Upper lobe of left lung (tissue), 6 donors: Measurements from ENCODE around the gene AGBL4. TPM values are rescaled to one million over a fixed set of nuclear protein-coding genes. Genes with fewer than 3 reads are reported as not detected.
"Not testable (repeated sequence)": the region's sequence is repeated elsewhere in the genome, so short reads cannot be mapped to it uniquely, and the experiment has no call there.

ENCODE experiments used
- ATAC-seq, 2 donors: fragments of 200-7000 bp; cut with Tn5 transposase; one replicate each; pipeline ENCODE4 v1.9.1; 2022; ENCODE audit warnings: mild to moderate bottlenecking in 2 of 2, moderate library complexity in 2 of 2; ENCODE audit not compliant: low FRiP score in 2 of 2
- DNase-seq, 2 donors: peaks; one replicate each; pipeline ENCODE4 v3.0.0-alpha.2; 2019 to 2020
- H3K27ac ChIP-seq, 4 donors: fragments of 200-600 bp; sonication (generic); one replicate each; pipeline ENCODE4 v1.5.1; 2016 to 2019
- H3K27me3 ChIP-seq, 4 donors: fragments of 200-600 bp; sonication (generic); one replicate each; pipeline ENCODE4 v1.5.1; 2017 to 2019
- H3K36me3 ChIP-seq, 4 donors: fragments of 200-600 bp; sonication (generic); one replicate each; pipeline ENCODE4 v1.5.1; 2016 to 2019
- H3K4me1 ChIP-seq, 4 donors: fragments of 200-600 bp; sonication (generic); one replicate each; pipeline ENCODE4 v1.5.1; 2018 to 2019
- H3K4me3 ChIP-seq, 4 donors: fragments of 200-600 bp; sonication (generic); one replicate each; pipeline ENCODE4 v1.5.1; 2017 to 2019; ENCODE audit warnings: mild to moderate bottlenecking in 2 of 4, moderate library complexity in 1 of 4
- H3K9me3 ChIP-seq, 4 donors: fragments of 200-600 bp; sonication (generic); one replicate each; pipeline ENCODE4 v1.5.1; 2018 to 2019
- CTCF ChIP-seq, 6 experiments: fragments of 450-650 bp in 4 of 6; fragments of 200-600 bp in 2 of 6; sonication (generic) in 2 of 6; IDR thresholded peaks; one replicate each; pipeline ENCODE4 v1.5.1; 2016 to 2019; ENCODE audit warnings: antibody characterized with exemption in 6 of 6
- EP300 ChIP-seq, 4 donors: sonication (generic); formaldehyde crosslinking; IDR thresholded peaks; one replicate each; pipeline ENCODE4 v1.5.1; 2017; ENCODE audit warnings: antibody characterized with exemption in 4 of 4, control low read depth in 2 of 4
- POLR2A ChIP-seq, 4 donors: fragments of 450-650 bp; IDR thresholded peaks; one replicate each; pipeline ENCODE4 v1.5.1; 2016 to 2017; ENCODE audit warnings: antibody characterized with exemption in 4 of 4, mild to moderate bottlenecking in 2 of 4
- POLR2AphosphoS5 ChIP-seq, 2 donors: sonication (generic); formaldehyde crosslinking; IDR thresholded peaks; one replicate each; pipeline ENCODE4 v1.5.1; 2017; ENCODE audit warnings: antibody characterized with exemption in 2 of 2
- WGBS, 2 donors: methylation state at CpG; one replicate each; pipeline ENCODE4 v1.1.5; 2017 to 2018; 5-methylcytosine and 5-hydroxymethylcytosine counted together
- total RNA-seq, 6 donors: library from RNA; depleted of rRNA in 4 of 6; stranded (reverse); fragments of >200 nt in 4 of 6; gene quantifications; one replicate each; pipeline versions ENCODE4 v1.1.0 to v1.2.1, GENCODE V29; 2016 to 2021
- donor health status: DM: no; HTN: no; CAD: no; lungs with moderate emphysema.
- donor health status: DM: no; HTN: yes; CAD: no; lungs with severe emphysema.

Gene AGBL4
- total RNA-seq, 6 donors from 2014 or later: 0.57 to 10.5 (median 1.5) TPM

GRCh38 chr1:49824261-49824660 is 199.5 kb downstream of the AGBL4 start:
- H3K36me3 ChIP-seq: no peaks in the 10 kb centered on the region
- no peak for TF ChIP-seq POLR2A (IDR thresholded peaks at IDR 0.05)
- H3K9me3 ChIP-seq: no peaks in the 10 kb centered on the region
- DNase-seq (no peak), ATAC-seq (no peak)
- H3K27ac ChIP-seq: no peak overlapping the region
- 0 to 57% methylated on average over 1 of the region's 1 CpG for WGBS, 2 donors
- no peaks in the 10 kb centered on the region for H3K27me3 ChIP-seq
- no peaks in the 10 kb centered on the region for H3K4me1 ChIP-seq
- H3K4me3 ChIP-seq: no peak overlapping the region

- Histone ChIP-seq H3K4me1 (no peaks in the 10 kb centered on the region), H3K9me3 (no peaks in the 10 kb centered on the region), H3K4me3 (no peak overlapping the region), H3K36me3 (no peaks in the 10 kb centered on the region), H3K27me3 (no peaks in the 10 kb centered on the region), H3K27ac (no peak overlapping the region)
- 76 to 78% methylated on average over 2 of the region's 2 CpGs for WGBS, 2 donors
- TF ChIP-seq POLR2A (IDR thresholded peaks at IDR 0.05) (no peak), CTCF (IDR thresholded peaks at IDR 0.05) (no peak), POLR2AphosphoS5 (IDR thresholded peaks at IDR 0.05) (no peak), EP300 (IDR thresholded peaks at IDR 0.05) (no peak)
- DNase-seq (no peak), ATAC-seq (no peak)
These were observed 206.1 kb downstream of the AGBL4 start for GRCh38 chr1:49817681-49818080.

- H3K27ac ChIP-seq, H3K36me3 ChIP-seq, H3K9me3 ChIP-seq, H3K4me3 ChIP-seq, ATAC-seq, H3K27me3 ChIP-seq, H3K4me1 ChIP-seq: not testable (repeated sequence)
- WGBS, 2 donors: 92 to 94% methylated on average over 17 of the region's 17 CpGs
- DNase-seq: peak in 1 of 2 donors; percentile 12
These were observed 236.7 kb downstream of the AGBL4 start for GRCh38 chr1:49787013-49787412.

- TF ChIP-seq POLR2A (IDR thresholded peaks at IDR 0.05) (no peak), CTCF (IDR thresholded peaks at IDR 0.05) (no peak), POLR2AphosphoS5 (IDR thresholded peaks at IDR 0.05) (no peak), EP300 (IDR thresholded peaks at IDR 0.05) (no peak)
- Histone ChIP-seq H3K36me3 (no peaks in the 10 kb centered on the region), H3K27me3 (no peaks in the 10 kb centered on the region), H3K27ac (no peak overlapping the region), H3K4me1 (no peaks in the 10 kb centered on the region), H3K4me3 (no peak overlapping the region), H3K9me3 (peaks cover 0 to 6% (median 0%) of the 10 kb centered on the region in 4 donors)
- WGBS, 2 donors: 64 to 65% methylated on average over 3 of the region's 3 CpGs
- ATAC-seq: no peak
- DNase-seq: no peak
These were observed 258.7 kb downstream of the AGBL4 start for GRCh38 chr1:49765034-49765433.

- H3K27me3 ChIP-seq, H3K27ac ChIP-seq, H3K4me1 ChIP-seq, H3K36me3 ChIP-seq, H3K4me3 ChIP-seq, ATAC-seq: not testable (repeated sequence)
- DNase-seq: peak in 1 of 2 donors; percentile 20
- H3K9me3 ChIP-seq: peaks cover 0 to 14% (median 1%) of the 10 kb centered on the region in 4 donors
- 94 to 95% methylated on average over 9 of the region's 9 CpGs for WGBS, 2 donors
These were observed 285.6 kb downstream of the AGBL4 start for GRCh38 chr1:49738118-49738517.

- no peak overlapping the region for H3K4me3 ChIP-seq
- TF ChIP-seq POLR2A (IDR thresholded peaks at IDR 0.05): no peak
- no peak for TF ChIP-seq POLR2AphosphoS5 (IDR thresholded peaks at IDR 0.05)
- TF ChIP-seq CTCF (IDR thresholded peaks at IDR 0.05): no peak
- TF ChIP-seq EP300 (IDR thresholded peaks at IDR 0.05): no peak
- DNase-seq (no peak), ATAC-seq (no peak)
- H3K27ac ChIP-seq: no peak overlapping the region
- 42 to 43% methylated on average over 1 of the region's 1 CpG for WGBS, 2 donors
- no peaks in the 10 kb centered on the region for H3K36me3 ChIP-seq
- H3K4me1 ChIP-seq: no peaks in the 10 kb centered on the region
- peaks cover 0 to 9% (median 0%) of the 10 kb centered on the region in 4 donors for H3K9me3 ChIP-seq
- no peaks in the 10 kb centered on the region for H3K27me3 ChIP-seq
These were observed 295.4 kb downstream of the AGBL4 start for GRCh38 chr1:49728377-49728776.
